Islet of Langerhans (tissue), 1 donor: ENCODE data around the gene ZNF784.

Source experiments
- FAIRE-seq: peaks from one replicate; lab custom pipeline; 2011; peaks lifted over from hg19 to GRCh38; lab: Jason Lieb, UNC

ZNF784 gene

DNA sequence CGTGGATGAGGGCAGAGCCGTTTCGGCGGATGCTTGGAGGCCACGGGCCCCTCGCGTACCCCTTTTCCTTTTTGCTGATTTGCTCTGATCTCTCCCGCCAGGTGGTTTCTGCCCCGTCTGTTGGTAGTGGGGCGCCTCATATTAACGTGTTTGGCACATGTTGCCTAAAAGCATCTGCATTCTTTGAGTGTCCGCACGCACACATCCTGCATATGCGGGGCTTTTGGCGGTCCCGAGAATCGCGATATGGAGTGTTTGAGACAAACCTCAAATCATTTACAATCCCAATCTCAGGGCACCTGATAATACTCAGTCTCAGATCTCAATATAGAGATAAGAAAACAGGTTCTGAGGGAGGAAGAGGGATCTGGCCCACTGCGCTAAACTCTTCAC, 31.3 kb upstream of the ZNF784 start:
- no peak for FAIRE-seq

DNA sequence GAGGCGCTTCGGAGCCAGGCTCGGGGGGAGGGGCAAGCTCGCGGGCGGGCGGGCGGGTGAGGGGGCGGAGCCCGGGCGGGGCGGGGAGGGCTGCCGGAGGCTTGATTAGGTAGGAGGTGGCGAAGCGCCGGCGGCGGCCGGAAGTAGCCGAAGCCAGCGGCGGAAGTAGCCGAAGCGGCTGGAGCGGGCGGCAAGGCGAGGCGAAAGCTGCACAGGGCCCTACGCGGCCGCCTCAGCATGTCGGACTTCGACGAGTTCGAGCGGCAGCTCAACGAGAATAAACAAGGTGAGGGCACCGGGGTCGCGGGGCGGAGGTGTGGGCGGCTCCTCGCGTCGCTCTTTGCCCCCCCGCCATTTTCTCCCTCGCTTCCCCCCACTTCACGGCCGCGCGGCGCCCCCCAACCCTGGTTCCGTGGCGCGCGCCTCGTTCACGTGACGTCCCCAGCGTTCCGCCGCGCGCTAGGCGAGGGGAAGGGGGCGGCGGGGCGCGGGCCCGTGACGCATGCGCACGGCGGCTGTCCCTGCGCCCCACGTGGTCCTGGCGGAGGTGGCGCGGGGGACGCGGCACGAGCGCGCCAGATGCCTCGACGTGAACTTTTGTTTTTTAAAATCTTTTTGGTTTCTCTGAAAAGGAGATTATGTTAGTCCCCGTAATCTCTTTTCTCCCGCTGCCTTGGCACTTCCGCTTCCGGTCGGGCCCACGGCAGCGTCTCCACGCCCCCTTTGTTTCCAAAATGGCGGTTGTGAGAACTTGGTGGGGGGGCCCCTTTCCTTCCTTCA, 30.7 kb upstream of the ZNF784 start, which contains the start of gene U2AF2:
Gene U2AF2, plus strand, starts transcription at position 168 of the 780 bp plus-strand sequence. Its CDS starts 70 bp downstream, at position 238.
- FAIRE-seq, result no peak

DNA sequence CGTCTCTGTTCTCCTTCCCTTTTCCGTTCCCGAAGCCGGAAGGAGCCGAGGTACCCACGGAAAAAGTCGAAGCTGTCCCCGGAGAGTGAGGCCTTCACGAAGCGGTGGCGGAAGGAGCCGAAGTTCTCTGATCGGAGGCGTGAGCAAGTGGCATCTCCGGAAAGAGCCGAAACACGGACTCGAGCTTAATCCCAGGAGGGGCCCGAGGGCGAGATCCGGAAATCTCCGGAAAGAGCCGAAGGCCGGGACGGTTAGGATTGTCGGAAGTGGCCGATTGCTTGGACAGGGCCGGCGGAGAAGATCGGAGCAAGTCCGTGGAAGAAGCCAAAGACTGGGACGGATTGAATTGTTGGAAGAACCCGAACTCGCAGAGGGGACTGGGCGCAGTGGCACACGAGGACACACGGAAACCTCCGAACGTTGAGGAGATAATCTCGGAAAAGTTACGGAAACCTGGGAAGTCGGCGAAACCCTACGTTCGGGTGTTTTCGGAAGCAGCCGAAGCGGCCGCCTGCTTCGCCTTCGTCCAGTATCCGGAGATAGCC, 30.0 kb upstream of the ZNF784 start:
- FAIRE-seq, result peak; percentile 70

DNA sequence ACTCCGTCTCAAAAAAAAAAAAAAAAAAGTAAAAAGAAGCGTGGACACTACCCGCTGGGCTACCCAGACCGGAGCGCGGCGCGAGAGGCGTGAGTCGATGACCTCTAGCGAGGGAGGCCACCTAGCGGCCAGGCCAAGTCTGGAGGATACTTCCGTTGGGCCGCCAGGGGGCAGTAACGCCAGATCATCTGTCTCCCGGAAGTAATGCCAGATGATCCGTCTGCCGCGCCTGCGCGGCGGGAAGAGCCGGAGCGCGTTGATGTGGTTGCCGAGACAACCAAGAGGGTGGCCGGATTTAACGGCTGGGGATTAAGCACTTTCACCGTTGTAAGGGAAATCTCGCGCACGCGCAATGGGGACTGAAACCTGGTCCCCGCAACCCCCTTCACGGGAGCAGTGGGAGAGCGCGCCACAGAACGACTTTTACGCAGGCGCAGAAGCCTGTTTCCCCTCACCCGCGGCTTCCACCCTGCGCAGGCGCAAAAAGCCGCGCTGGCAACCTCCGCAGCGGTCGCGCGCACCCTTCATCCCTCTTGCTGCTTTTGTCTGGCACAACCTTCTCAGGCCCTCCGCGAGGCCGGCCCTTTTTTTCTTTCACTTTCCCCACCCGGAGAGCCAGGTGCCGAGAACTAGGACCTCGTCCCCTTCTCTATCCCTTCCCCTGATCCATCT, 29.4 kb upstream of the ZNF784 start:
- FAIRE-seq, result peak; percentile 66

DNA sequence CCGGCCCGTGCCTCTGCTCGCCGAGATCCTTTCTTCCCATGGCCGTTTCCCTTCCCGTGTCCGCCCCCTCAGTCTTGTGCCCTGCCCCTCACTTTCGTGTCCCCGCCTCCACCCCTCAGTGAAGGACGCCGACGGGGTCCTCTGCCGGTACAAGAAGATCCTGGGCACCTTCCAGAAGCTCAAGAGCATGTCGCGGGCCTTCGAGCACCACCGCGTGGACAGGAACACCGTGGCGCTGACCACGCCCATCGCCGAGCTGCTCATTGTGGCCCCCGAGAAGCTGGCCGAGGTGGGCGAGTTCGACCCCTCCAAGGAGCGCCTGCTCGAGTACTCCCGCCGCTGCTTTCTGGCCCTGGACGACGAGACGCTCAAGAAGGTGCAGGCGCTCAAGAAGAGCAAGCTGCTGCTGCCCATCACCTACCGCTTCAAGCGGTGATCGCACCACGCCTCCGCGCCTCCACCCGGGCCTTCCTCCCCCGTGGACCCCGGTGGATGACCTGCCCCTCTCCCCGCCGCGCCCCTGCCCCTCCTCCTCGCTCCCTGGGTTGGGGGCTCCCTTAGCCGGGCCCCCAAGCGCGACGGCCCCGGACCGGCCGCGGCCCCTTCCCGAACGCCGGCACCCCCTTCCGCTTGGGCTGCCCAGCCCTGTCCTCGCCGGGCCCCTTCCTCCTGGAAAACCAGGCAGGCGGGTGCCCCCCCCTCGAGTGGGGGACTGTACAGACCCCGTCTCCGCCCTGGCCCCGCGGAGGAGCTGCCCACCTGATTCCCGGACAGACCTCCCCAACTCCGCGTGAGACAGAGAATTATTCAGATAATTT, 28.2 kb upstream of the ZNF784 start:
- FAIRE-seq, result no peak

DNA sequence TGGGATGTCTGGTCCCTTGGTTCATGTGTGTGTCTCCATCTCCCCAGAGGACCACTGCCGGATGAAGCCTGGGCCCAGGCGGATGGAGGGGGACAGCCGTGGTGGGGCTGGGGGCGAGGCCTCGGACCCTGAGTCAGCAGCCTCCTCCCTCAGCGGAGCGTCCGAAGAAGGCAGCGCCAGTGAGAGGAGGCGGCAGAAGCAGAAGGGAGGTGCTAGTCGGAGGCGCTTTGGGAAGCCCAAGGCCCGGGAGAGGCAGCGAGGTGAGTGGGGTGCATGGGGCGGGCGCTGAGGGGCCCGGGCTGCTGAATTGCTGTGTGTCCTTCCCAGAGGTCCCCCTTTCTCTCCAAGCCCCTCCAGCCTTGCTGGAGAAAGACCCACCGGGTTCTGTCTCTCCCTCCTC, 26.9 kb upstream of the ZNF784 start:
- no peak for FAIRE-seq

DNA sequence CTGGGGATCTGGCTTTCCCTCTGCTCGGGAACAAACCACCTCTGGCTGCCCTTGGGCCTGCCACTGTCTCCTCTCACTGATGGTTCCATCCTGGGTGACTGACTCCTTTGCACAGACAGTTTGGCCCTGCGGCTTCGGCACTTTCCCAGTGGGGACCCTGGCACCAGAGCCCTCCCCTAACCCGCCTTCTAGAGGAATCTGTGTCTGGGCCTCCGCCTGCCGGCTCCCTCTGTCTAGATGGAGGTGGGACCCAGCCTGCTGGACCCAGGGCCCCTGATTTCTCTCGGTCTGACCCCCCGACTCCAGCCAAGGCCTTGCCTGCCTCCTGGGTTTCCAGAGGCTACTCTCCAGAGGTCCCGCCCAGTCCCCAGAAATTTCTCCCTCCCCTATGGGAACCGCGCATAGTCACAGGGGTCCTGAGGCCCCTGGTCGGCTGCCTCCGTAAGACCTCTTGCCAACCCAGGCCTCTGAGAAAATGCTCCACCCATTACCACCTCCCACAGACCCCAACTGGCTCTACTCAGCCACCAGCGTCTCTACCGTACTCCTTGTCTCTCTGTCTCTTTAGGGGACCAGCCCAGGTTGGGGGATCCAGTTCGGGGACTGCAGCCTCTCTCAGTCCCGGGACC, 26.4 kb upstream of the ZNF784 start:
- no peak for FAIRE-seq

DNA sequence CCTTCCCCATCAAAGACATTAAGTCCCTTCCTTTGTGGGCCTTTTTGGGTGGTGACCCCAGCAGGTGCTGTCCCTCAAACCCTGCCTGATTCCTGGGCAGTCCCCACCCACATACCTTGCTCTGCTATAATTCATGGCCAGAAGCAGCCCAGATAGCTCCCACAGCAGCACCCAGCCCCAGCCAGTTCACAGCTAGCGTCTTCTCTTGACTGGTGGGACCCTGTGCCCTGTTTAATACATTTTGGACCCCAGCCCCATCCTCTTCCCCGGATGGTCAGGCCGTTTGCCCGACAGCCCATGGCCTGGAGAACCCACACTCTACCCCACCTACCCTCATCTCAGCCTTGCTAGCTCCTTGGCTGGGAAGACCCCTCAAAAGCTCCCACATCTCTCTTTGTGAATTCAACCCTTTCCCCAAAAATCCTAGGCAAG, 25.8 kb upstream of the ZNF784 start:
- FAIRE-seq, result no peak

DNA sequence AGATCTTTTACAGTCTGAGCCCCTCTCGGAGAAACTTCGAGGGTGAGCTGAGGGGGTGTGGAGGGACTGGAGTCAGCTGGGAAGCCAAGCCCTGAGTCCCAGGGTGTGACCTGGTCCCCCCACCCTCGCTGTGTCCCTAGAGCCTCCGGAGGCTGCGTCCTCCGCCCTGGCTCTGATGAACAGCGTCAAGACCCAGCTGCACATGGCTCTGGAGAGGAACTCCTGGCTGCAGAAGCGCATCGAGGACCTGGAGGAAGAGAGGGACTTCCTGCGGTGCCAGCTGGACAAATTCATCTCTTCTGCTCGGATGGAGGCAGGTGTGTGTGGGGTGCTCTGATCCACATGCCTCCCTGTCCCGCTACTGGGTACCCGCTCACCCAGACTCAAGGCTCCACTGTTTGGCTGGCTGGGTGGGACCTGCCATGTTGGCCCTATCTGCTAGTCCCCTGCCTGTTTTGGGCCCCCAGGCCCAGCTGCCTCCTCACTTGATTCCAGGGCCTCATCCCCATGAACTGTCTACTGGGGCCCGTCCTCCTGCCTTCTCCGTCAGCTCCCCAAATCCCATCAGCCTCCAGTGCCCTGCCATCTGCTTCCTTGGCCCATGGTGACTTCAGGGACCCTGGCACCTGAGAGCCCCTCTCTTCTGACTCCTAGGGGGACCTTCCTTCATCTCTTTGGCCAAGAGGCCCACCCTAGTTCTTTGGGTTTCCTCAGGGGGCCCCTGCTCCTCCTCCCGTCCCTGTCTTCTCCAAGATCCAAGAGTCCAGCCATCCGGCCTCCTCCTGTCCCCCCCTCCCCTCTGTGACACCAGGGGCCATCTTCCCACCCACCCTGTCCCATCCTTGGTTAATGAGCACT, 25.1 kb upstream of the ZNF784 start:
- FAIRE-seq, result no peak

DNA sequence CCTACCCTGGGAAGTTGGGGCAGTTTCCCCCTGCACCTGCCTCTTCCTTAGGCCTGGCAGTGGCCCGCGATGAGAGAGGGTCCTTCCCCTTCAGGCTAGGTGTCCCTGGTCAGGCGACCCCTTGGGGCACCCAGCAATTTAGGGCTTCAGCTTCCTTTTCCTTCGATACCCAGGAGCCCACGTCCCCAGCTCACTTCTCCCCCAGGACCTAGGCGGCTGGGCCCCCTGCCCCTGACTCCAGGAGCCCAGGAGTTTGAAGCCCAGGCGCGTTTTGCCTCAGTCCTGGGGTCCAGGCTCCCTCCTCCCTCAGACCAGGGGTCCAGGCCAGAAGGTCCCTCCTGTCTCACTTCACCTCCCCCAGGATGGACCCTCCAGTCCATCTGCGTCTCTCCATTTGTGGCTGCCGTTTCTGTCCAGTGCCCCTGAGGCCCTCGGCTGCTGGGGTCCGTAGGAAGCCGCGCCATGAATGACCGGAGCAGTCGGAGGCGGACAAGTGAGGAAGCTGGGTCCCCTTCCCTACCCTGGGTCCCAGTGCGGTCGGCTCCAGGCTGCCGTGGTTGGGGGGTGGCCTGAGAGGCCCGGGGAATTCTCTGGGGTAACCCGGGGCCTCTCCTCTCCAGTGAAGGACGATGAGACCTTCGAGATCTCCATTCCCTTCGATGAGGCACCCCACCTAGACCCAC, 24.4 kb upstream of the ZNF784 start:
- FAIRE-seq, result no peak

DNA sequence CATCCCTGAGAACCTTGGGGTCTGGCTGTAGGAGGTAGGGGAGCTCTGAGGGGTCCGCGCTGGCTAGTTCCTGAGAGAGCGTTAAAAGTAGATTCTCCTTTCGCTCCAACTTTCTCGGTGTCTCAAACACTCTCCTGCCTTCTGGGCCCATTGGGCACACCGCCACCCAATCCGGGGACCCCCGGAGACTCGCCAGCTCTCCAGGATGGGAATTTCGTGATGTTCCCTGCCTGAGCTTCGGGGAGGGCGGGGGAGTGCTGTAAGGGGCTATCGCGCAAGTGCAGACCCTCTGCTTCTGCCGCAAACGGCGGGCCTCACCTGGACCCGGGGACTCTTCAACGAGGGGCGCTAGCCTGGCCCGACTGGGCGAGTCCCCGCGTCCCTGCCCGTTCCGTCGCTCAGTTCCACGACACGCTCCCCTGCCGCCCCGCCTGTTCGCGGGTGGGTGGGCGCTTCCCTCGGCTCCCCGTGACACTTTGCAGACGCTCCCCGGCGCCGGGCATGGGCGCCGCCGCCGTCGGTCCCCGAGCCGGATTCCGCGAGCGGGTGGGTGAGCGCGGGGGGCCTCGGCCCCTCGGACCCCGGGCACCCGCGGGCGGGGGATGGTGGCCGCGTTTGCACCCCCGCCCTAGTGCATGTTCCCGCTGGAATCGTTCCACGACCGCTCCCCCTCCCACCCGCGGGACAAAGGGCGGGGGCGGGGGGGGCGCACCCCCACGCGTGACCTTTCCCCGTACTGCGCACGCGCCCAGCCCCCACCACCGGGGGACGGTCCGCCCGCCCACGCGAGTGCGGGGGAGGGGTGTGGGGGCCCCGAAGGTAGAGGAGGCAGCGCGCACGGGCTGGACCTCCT, 23.6 kb upstream of the ZNF784 start, which contains the start of gene CCDC106:
Gene CCDC106, plus strand, starts transcription at position 481 of the 853 bp plus-strand sequence. CDS start 835 bp downstream, outside the sequence.
- FAIRE-seq, result no peak

DNA sequence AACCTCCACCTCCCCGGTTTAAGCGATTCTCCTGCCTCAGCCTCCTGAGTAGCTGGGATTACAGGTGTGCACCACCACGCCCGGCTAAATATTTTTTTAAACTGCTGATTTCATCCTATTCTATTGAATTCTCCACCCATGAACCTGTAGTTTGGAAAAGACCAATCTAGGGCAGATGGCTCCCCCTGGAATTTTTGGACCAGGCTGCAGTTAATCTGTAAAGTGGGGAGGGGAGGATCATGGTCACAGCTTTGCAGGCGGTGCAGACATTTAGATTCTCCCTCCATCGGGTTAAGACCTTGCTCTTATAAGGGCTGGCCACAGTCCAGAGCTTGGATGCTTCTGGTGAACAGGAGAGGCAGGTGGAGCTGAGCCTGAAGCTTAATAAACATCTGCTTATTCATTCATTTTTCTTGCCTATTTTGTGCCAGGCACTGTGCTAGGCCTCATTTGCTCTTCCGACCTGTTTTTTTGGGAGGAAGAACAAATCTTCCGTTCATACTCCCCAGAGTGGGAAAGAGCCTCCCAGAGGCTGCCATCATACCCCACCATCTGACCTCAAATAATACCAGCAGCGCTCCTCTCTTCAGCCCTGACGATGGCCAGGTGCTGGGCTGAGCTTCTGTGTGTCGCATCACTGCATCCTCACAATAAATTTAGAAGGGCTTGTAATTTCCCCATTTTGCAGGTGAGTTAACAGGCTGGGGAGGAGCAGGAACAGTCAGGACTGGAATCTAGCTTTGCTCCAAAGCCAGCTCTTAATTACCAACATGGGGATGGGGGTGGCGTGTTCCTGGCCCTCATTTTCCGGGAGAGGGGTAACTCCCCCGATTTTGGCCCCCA, 22.7 kb upstream of the ZNF784 start:
- FAIRE-seq, result no peak

DNA sequence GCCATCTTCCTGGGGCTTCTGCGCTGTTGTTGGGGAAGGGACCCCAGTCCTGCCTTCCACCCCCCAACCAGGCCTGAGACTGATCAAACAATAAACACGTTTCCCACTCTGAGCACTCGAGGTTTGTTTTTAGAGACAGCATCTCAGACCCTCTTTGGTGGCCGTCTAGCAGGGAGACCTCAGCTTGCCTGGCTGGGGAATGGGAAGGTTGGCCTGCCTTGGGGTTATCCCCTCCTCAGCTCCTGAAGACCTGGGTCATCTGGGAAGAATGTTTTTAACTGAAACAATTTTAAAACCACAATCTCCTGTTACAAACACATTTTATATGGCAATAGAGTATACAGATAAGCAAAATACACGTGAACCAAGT, 21.1 kb upstream of the ZNF784 start:
- FAIRE-seq, result no peak

DNA sequence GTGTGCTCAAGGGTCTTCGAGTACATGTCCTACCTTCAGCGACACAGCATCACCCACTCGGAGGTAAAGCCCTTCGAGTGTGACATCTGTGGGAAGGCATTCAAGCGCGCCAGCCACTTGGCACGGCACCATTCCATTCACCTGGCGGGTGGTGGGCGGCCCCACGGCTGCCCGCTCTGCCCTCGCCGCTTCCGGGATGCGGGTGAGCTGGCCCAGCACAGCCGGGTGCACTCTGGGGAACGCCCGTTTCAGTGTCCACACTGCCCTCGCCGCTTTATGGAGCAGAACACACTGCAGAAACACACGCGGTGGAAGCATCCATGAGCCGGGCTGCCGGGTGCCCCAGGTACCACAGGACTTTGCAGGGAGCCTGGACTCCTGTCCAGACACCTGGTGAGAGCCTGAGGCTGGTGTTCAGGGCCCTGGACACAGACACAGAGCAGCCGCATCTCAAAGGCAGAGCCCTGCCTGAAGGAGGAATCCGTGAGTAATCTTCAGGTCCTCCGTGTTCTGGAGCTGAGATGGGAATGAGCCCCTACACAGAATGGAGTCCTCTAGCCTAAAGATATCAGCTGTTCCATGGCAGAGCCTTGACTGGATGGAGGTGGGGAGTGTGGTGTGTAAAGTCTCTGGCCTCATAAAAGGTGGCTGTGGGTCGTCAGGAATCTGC, 20.6 kb upstream of the ZNF784 start:
- no peak for FAIRE-seq

DNA sequence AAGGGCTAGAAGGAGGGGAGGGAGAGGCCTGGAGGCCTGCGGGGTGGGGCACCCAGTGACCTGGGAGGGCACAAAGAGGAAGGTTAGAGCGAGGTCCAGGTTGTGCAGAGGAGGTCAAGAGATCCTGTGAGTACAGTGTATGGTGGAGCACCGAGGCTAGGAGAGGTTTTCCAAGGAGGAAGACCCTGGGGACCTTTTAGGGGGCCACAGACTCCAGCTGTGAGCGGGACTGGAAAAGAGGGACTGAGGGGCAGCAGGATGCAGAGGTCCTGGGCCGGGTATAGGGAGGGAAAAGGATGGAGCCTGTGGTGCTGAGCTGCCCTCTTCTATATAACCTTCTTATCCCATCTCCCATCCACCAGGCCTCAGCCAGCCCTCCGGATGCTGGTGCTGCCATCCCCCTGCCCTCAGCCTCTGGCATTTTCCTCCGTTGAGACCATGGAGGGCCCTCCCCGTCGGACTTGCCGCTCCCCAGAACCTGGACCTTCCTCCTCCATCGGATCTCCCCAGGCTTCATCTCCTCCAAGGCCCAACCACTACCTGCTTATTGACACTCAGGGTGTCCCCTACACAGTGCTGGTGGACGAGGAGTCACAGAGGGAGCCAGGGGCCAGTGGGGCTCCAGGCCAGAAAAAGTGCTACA, 19.9 kb upstream of the ZNF784 start:
- no peak for FAIRE-seq

DNA sequence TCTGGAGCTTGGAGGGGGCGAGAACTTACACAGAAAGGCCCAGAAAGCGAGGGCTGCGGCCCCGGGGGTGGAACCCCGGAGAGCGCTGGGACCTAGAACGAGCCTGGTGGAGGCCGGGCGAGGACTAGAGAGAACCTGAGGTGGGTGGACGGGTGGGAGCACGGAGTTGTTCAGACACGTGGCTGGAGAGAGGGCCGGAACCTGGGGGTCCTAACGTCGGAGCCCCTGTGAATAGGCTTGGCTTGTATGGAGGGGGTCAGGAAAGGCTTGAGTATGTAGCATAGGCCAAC, 19.5 kb upstream of the ZNF784 start:
- FAIRE-seq, result no peak

DNA sequence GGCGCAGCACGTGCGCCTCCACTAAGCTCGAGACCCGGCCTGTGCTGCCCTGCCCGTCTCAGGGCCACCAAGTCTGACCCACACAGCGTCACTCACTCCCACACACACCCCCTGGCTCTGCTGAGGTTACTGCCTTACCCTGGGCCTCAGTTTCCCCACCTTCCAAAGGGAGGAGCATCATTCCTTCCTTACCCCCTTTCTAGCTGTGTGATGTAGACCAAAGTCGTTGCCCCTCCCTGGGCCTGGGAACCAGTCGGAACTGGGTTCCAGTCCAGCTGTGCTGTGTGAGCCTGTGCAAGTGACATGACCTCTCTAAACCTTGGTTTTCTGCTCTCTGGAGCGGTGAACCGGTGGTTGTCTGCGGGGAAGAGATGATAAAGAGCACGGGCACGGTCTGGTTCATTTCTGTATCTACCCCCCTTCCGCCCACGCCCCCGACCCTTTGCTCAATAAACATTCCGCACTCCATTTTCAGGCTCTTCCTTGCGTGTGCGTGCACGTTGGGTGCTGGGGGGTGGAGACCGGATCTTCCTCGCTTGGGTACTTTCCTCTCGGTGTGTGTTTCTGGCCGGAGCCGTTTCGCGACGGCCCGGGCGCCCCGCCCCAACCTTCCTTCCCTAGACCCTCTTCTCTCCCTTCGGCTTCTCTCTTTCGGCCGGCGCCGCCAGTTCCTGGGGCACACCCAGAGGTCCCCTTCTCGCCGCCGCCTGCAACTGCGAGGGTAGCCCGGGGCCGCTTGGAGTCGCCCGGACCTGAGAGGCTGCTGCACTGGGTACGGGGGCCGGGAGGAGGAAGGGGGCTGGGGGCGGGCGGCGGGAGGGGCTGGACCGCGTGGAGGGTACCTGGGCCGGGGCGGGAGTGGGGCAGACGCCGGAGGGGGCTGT, 18.9 kb upstream of the ZNF784 start, which contains the start of gene ZNF581:
Gene ZNF581, plus strand, starts transcription at position 647 of the 884 bp plus-strand sequence. CDS start 923 bp downstream, outside the sequence.
- no peak for FAIRE-seq
